Adrenal gland (tissue), 12 donors: Measurements from ENCODE around the gene CPT1A. TPM values are rescaled to one million over a fixed set of nuclear protein-coding genes. Genes with fewer than 3 reads are reported as not detected.

ENCODE experiments used
- DNase-seq, 7 donors: peaks; one replicate each; pipeline ENCODE4 v3.0.0-alpha.2; 2019 to 2020
- H3K27ac ChIP-seq, 5 donors: fragments of 200-600 bp; sonication (generic) in 4 of 5; 1 replicate in 3 of 5; 2 replicates in 2 of 5; pipeline versions ENCODE4 v1.5.1 to v1.8.0; 2016 to 2020; ENCODE audit warnings: mild to moderate bottlenecking in 1 of 5
- H3K27me3 ChIP-seq: fragments of 200-600 bp; 2 replicates; pipeline ENCODE4 v1.8.0; 2021
- H3K36me3 ChIP-seq, 2 donors: fragments of 200-600 bp; replicated peaks in 1 of 2; 1 replicate in 1 of 2; 2 replicates in 1 of 2; pipeline versions ENCODE4 v1.5.1 to v1.8.0; 2018 to 2022
- H3K4me1 ChIP-seq, 2 donors: fragments of 200-600 bp; replicated peaks in 1 of 2; 1 replicate in 1 of 2; 2 replicates in 1 of 2; pipeline versions ENCODE4 v1.5.1 to v1.8.0; 2018 to 2021
- H3K4me3 ChIP-seq, 4 donors: fragments of 200-600 bp; sonication (generic) in 3 of 4; one replicate each; pipeline ENCODE4 v1.5.1; 2016 to 2018
- H3K9me3 ChIP-seq, 3 donors: fragments of 200-600 bp; sonication (generic) in 1 of 3; replicated peaks in 1 of 3; 1 replicate in 2 of 3; 2 replicates in 1 of 3; pipeline versions ENCODE4 v1.5.1 to v1.8.0; 2016 to 2021
- POLR2A ChIP-seq, 2 donors: fragments of 450-650 bp; IDR thresholded peaks; one replicate each; pipeline ENCODE4 v1.6.1; 2017; ENCODE audit warnings: antibody characterized with exemption in 2 of 2, mild to moderate bottlenecking in 2 of 2, moderate library complexity in 1 of 2
- WGBS, 4 donors: extraction: QIAGEN DNeasy Blood & Tissue Kit in 2 of 4; methylation state at CpG; one replicate each; pipeline versions ENCODE4 v1.1.5 to v1.1.7; 2013 to 2017; 5-methylcytosine and 5-hydroxymethylcytosine counted together
- intact Hi-C, 2 donors: fragments of 100-400 bp; cut with DNase I; formaldehyde crosslinking; loops; one replicate each; pipeline versions ENCODE4 v1.14.1 to v1.15.0; 2022 to 2023
- polyA plus RNA-seq, 3 donors: library from polyadenylated mRNA; stranded (reverse); fragments of 200-250 nt in 2 of 3; fragments of 350-450 nt in 1 of 3; fragmentation: Illumina TruSeq in 1 of 3; extraction: RNeasy Lipid Tissue Mini Kit (QIAGEN cat#74804) in 1 of 3; gene quantifications; one replicate each; pipeline ENCODE4 v1.2.3, GENCODE V29; 2013 to 2014
- total RNA-seq, 9 donors: library from RNA; depleted of rRNA in 4 of 9; stranded (reverse); fragments of >200 nt in 4 of 9; fragments of 120-200 nt in 1 of 9; fragmentation: NEBNext Ultra II Directional in 1 of 9; extraction: Animal tissue kit (Norgen Biotek cat#: 25700) in 1 of 9; gene quantifications; one replicate each; pipeline versions ENCODE4 v1.1.0 to v1.2.4, GENCODE V29; 2013 to 2023
- TF ChIP-seq, protein P1 (sequence below), 6 experiments: fragments of 450-650 bp in 4 of 6; fragments of 200-600 bp in 2 of 6; sonication (generic) in 1 of 6; IDR thresholded peaks; 1 replicate in 5 of 6; 2 replicates in 1 of 6; pipeline versions ENCODE4 v1.5.1 to v1.8.0; 2016 to 2021; ENCODE audit warnings: antibody characterized with exemption in 6 of 6, mild to moderate bottlenecking in 2 of 6, moderate library complexity in 1 of 6
- donor health status: healthy with polysubstance abuse.
- donor health status: Bipolar disorder and iron deficiency.
- donor health status: DM: yes; HTN: yes; CAD: no.
- donor health status: DM: no; HTN: no; CAD: no.
- donor health status: DM: no; HTN: no; CAD: no.
- donor health status: DM: yes; HTN: yes; CAD: no.

Gene CPT1A
- total and polyA plus RNA-seq, 12 donors, result 15.2 to 140 (median 66.0) TPM

DNA sequence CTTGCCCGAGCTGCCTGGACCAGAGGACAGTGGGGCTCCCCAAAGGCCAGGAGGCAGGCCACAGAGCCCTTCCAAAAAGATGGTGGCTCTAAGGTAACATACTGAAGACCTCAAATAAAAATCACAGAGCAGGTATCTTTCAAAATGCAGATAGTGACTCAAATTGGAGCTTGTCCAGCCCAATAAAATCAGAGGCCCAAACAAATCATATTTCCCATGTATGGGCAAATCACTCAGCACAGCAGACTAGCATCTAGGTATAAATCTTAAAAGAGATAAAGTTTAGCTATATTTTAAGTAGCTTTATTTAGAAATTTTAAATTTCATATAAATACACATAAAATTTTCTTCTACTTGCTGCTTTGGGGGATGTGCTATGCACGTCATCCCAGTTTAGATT lies 93.7 kb downstream of the CPT1A start:
- 80 to 94% (median 89%) methylated on average over 2 of the region's 2 CpGs for WGBS, 4 donors
- Histone ChIP-seq H3K4me1 (no peaks in the 10 kb centered on the region), H3K36me3 (no peaks in the 10 kb centered on the region), H3K27ac (no peak overlapping the region), H3K4me3 (no peak overlapping the region), H3K9me3 (no peaks in the 10 kb centered on the region), H3K27me3 (no peaks in the 10 kb centered on the region)
- intact Hi-C loops, result no loop called here
- TF ChIP-seq POLR2A (IDR thresholded peaks at IDR 0.05), result no peak
- TF ChIP-seq, protein P1, sequence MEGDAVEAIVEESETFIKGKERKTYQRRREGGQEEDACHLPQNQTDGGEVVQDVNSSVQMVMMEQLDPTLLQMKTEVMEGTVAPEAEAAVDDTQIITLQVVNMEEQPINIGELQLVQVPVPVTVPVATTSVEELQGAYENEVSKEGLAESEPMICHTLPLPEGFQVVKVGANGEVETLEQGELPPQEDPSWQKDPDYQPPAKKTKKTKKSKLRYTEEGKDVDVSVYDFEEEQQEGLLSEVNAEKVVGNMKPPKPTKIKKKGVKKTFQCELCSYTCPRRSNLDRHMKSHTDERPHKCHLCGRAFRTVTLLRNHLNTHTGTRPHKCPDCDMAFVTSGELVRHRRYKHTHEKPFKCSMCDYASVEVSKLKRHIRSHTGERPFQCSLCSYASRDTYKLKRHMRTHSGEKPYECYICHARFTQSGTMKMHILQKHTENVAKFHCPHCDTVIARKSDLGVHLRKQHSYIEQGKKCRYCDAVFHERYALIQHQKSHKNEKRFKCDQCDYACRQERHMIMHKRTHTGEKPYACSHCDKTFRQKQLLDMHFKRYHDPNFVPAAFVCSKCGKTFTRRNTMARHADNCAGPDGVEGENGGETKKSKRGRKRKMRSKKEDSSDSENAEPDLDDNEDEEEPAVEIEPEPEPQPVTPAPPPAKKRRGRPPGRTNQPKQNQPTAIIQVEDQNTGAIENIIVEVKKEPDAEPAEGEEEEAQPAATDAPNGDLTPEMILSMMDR (IDR thresholded peaks at IDR 0.05), result no peak
- no peak for DNase-seq

DNA sequence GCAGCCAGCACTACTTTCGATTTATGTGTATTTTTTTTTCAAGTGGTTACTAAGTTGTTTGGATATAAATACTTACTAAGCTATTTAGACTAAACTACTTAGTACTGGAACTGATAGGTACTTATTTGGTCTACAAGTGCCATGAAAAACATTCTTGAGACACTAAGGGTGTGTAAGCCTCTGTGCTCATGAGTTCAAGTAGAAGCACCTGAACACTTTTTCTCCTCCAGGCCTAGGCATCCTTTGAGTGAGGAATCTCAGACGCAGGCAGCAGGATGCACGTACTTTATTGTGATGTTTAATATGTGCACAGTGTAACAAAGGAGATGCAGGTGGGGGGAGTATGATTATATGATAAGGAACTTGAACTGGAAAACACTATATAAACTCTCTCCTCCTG lies 98.2 kb downstream of the CPT1A start:
- no peaks in the 10 kb centered on the region for H3K27me3 ChIP-seq
- no peak for DNase-seq
- 92 to 98% (median 96%) methylated on average over 3 of the region's 3 CpGs for WGBS, 4 donors
- no peaks in the 10 kb centered on the region for H3K36me3 ChIP-seq
- TF ChIP-seq, protein P1 (IDR thresholded peaks at IDR 0.05), result no peak
- no peak for TF ChIP-seq POLR2A (IDR thresholded peaks at IDR 0.05)
- H3K9me3 ChIP-seq, result no peaks in the 10 kb centered on the region
- no peaks in the 10 kb centered on the region for H3K4me1 ChIP-seq
- no peak overlapping the region for H3K27ac ChIP-seq
- intact Hi-C loops, result no loop called here
- H3K4me3 ChIP-seq, result no peak overlapping the region

DNA sequence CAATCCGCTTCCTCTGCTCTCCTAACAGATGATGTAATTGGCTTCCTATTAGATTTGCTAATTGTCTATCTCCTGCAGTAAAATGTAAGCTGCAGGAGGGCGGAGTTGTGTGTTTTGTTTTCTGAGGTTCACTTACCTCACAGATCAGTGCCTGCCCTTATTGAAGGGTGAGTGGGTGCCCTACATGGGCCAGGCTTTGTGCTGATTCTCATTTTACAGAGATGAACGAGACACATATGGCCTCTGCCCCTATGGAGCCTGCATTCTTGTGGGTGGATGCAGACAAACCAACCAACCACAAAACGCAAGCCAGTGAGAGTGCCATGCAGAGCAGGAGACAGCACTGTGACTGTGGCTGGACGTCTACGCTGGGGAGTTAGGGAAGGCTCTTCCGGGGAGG lies 100.3 kb downstream of the CPT1A start:
- WGBS, 4 donors, result 87 to 94% (median 92%) methylated on average over 7 of the region's 7 CpGs
- H3K27me3 ChIP-seq, result no peaks in the 10 kb centered on the region
- H3K36me3 ChIP-seq, result no peaks in the 10 kb centered on the region
- intact Hi-C loops, result no loop called here
- TF ChIP-seq, protein P1 (IDR thresholded peaks at IDR 0.05), result no peak
- no peak overlapping the region for H3K4me3 ChIP-seq
- H3K9me3 ChIP-seq, result no peaks in the 10 kb centered on the region
- no peaks in the 10 kb centered on the region for H3K4me1 ChIP-seq
- no peak overlapping the region for H3K27ac ChIP-seq
- DNase-seq, result no peak

DNA sequence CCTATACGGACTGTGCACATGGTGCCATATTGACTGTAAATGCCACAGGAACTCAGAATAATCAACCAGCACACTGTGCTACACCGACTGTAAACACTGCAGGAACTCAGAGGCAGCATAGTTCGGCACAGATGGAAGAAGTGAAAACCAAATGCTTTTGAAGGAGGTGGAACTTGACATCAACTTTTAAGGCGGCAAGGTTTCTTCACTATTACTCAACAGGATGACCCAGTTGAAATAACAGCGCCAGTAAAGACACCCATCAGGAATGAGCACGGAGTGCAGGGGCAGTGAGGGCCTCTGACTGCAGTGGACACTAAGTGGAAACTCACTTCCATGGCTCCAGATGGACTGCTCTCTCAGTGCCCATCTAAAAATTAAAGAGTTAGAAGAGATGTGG lies 106.1 kb downstream of the CPT1A start:
- DNase-seq, result no peak
- no peaks in the 10 kb centered on the region for H3K27me3 ChIP-seq
- intact Hi-C loops, result no loop called here
- no peaks in the 10 kb centered on the region for H3K4me1 ChIP-seq
- no peak overlapping the region for H3K4me3 ChIP-seq
- no peak overlapping the region for H3K27ac ChIP-seq
- TF ChIP-seq POLR2A (IDR thresholded peaks at IDR 0.05), result no peak
- TF ChIP-seq, protein P1 (IDR thresholded peaks at IDR 0.05), result no peak
- no peaks in the 10 kb centered on the region for H3K36me3 ChIP-seq
- H3K9me3 ChIP-seq, result no peaks in the 10 kb centered on the region
- WGBS, 4 donors, result 77 to 87% (median 83%) methylated on average over 3 to 6 of the region's 6 CpGs
